HCT116 (cell line): Measurements from ENCODE around the gene SNX22. TPM values are rescaled to one million over a fixed set of nuclear protein-coding genes. Genes with fewer than 3 reads are reported as not detected.

ENCODE experiments used
- ATAC-seq: fragments of 200-7000 bp; cut with Tn5 transposase; 2 replicates; pipeline ENCODE4 v1.9.1; 2020; ENCODE audit warnings: mild to moderate bottlenecking, moderate library complexity
- BruUV-seq: library from RNA; stranded (reverse); fragments of 400-500 nt; replicated peaks from 2 replicates; lab custom pipeline; 2021; lab: Mats Ljungman, UMichigan
- CTCF ChIA-PET: fragments of 300-600 bp; sonication (Branson Sonifier 250); formaldehyde crosslinking; loops from one replicate; lab custom pipeline; 2021; ENCODE audit warnings: antibody characterized with exemption; lab: Charles Lee
- POLR2A ChIA-PET: fragments of 300-600, 350-600 bp; sonication (Branson Sonifier 250); formaldehyde crosslinking; loops from one replicate; lab custom pipeline; 2021; ENCODE audit warnings: antibody characterized with exemption; lab: Charles Lee
- RAD21 ChIA-PET, 2 experiments: fragments of 300-600 bp; sonication (Branson Sonifier 250); formaldehyde crosslinking; loops; one replicate each; lab custom pipeline; 2023; ENCODE audit warnings: low total read pairs in 2 of 2; ENCODE audit not compliant: uncharacterized antibody in 2 of 2, unreplicated experiment in 2 of 2, low non-redundant PET in 1 of 2; lab: Charles Lee
- DNase-seq: peaks from one replicate; pipeline ENCODE4 v3.0.0-alpha.2; 2010; ENCODE audit warnings: low read depth, low spot score
- H2AFZ ChIP-seq: fragments of 200-600 bp; shearing (Covaris generic), sonication (generic); 2 replicates; pipeline ENCODE4 v1.6.1; 2017; ENCODE audit warnings: low read depth, mixed run types, mixed read lengths, antibody characterized with exemption, low read length; ENCODE audit not compliant: poor library complexity, severe bottlenecking
- H3K27ac ChIP-seq: 2 replicates; pipeline ENCODE4 v1.5.1; 2012; ENCODE audit warnings: low read depth, low read length
- H3K27me3 ChIP-seq: fragments of 200-600 bp; sonication (generic); 2 replicates; pipeline ENCODE4 v1.6.1; 2016; ENCODE audit warnings: mixed run types, low read length, mixed read lengths; ENCODE audit not compliant: insufficient read depth
- H3K36me3 ChIP-seq, 2 experiments: fragments of 200-500 bp in 1 of 2; fragments of 200-600 bp in 1 of 2; sonication (Bioruptor generic) in 1 of 2; sonication (generic) in 1 of 2; 2 replicates each; pipeline versions ENCODE4 v1.5.1 to v1.6.1; 2014 to 2016; ENCODE audit warnings: low read length in 2 of 2, inconsistent platforms in 1 of 2, mixed read lengths in 1 of 2, mixed run types in 1 of 2; ENCODE audit not compliant: insufficient read depth in 2 of 2, control insufficient read depth in 1 of 2
- H3K4me1 ChIP-seq, 2 experiments: fragments of 200-600 bp in 1 of 2; sonication (generic) in 1 of 2; 2 replicates each; pipeline versions ENCODE4 v1.5.1 to v1.6.1; 2012 to 2017; ENCODE audit warnings: low read length in 2 of 2, inconsistent platforms in 1 of 2, mild to moderate bottlenecking in 1 of 2, mixed read lengths in 1 of 2, mixed run types in 1 of 2, moderate library complexity in 1 of 2; ENCODE audit not compliant: insufficient read depth in 2 of 2, control insufficient read depth in 1 of 2
- H3K4me2 ChIP-seq: fragments of 200-600 bp; sonication (generic); 2 replicates; pipeline ENCODE4 v1.6.1; 2017; ENCODE audit warnings: mixed run types, low read length, mixed read lengths
- H3K4me3 ChIP-seq, 2 experiments: fragments of 200-600 bp in 1 of 2; sonication (generic) in 1 of 2; replicated peaks in 1 of 2; 2 replicates each; pipeline ENCODE4 v1.5.1; 2011 to 2016; ENCODE audit warnings: low read length in 2 of 2, control low read depth in 1 of 2, low read depth in 1 of 2, mild to moderate bottlenecking in 1 of 2, mixed read lengths in 1 of 2, mixed run types in 1 of 2
- H3K79me2 ChIP-seq: fragments of 200-600 bp; sonication (generic); 2 replicates; pipeline ENCODE4 v1.6.1; 2017; ENCODE audit warnings: mild to moderate bottlenecking, mixed run types, low read length, moderate library complexity, mixed read lengths; ENCODE audit not compliant: insufficient read depth
- H3K9ac ChIP-seq: fragments of 200-600 bp; sonication (generic); 2 replicates; pipeline ENCODE4 v1.6.1; 2016; ENCODE audit warnings: low read length, mixed read lengths
- H3K9me2 ChIP-seq: fragments of 200-600 bp; sonication (generic), shearing (Covaris generic); 2 replicates; pipeline ENCODE4 v1.6.1; 2017; ENCODE audit warnings: mixed run types, mild to moderate bottlenecking, moderate library complexity; ENCODE audit not compliant: insufficient read depth
- H3K9me3 ChIP-seq, 2 experiments: fragments of 200-500 bp in 1 of 2; fragments of 200-600 bp in 1 of 2; sonication (Bioruptor generic) in 1 of 2; sonication (generic) in 1 of 2; 2 replicates each; pipeline ENCODE4 v1.6.1; 2014 to 2017; ENCODE audit warnings: low read length in 2 of 2, mixed read lengths in 2 of 2, inconsistent platforms in 1 of 2, low read depth in 1 of 2, mild to moderate bottlenecking in 1 of 2, mixed run types in 1 of 2, moderate library complexity in 1 of 2; ENCODE audit not compliant: control insufficient read depth in 1 of 2, insufficient read depth in 1 of 2
- H4K20me1 ChIP-seq: fragments of 200-600 bp; sonication (generic), shearing (Covaris generic); 2 replicates; pipeline ENCODE4 v1.6.1; 2017; ENCODE audit warnings: mixed run types, mild to moderate bottlenecking, moderate library complexity; ENCODE audit not compliant: insufficient read depth
- CEBPB ChIP-seq: IDR thresholded peaks from 2 replicates; pipeline ENCODE4 v1.6.1; 2012; ENCODE audit warnings: low read depth
- ELF1 ChIP-seq: IDR thresholded peaks from 2 replicates; pipeline ENCODE4 v1.6.1; 2012; ENCODE audit warnings: low read depth, borderline replicate concordance
- EZH2phosphoT487 ChIP-seq: fragments of 200-600 bp; IDR thresholded peaks from 2 replicates; pipeline ENCODE4 v1.6.1; 2018; ENCODE audit warnings: antibody characterized with exemption, borderline replicate concordance
- ZFX ChIP-seq: fragments of 450-650 bp; IDR thresholded peaks from 2 replicates; pipeline ENCODE4 v1.6.1; 2017
- ZNF274 ChIP-seq: fragments of 200-500 bp; sonication (Bioruptor generic); IDR thresholded peaks from 2 replicates; pipeline ENCODE4 v1.6.1; 2014; ENCODE audit warnings: mild to moderate bottlenecking, low read depth, low read length, inconsistent platforms
- intact Hi-C: fragments of 100-400 bp; cut with micrococcal nuclease; formaldehyde crosslinking; loops from 2 replicates; pipeline ENCODE4 v1.10.0; 2022
- total RNA-seq: library from RNA; stranded (reverse); gene quantifications from one replicate; pipeline ENCODE4 v1.2.1, GENCODE V29; 2021; ENCODE audit not compliant: unreplicated experiment

SNX22 gene
- total RNA-seq, 1 experiment from 2014 or later = 6.3 TPM

- no peak for TF ChIP-seq ELF1
- TF ChIP-seq, all 23 proteins: peak for 0
These were observed 5.3 kb downstream of the SNX22 start (continued) for GRCh38 chr15:64156652-64157331.

GRCh38 chr15:64157599-64158125 lies 6.1 kb downstream of the SNX22 start:
- DNase-seq (no peak), ATAC-seq (no peak)
- H3K79me2 ChIP-seq = peaks cover 45% of the 10 kb centered on the region
- TF ChIP-seq EZH2phosphoT487 = no peak
- no peaks in the 10 kb centered on the region for H3K27me3 ChIP-seq
- H3K4me2 ChIP-seq = no peak overlapping the region
- ChIA-PET POLR2A (no interaction called here), CTCF (no interaction called here), RAD21 (no interaction called here)
- no peaks in the 10 kb centered on the region; the same call in 1 of the 2 replicates for H4K20me1 ChIP-seq
- H3K36me3 ChIP-seq = peaks cover 46 to 49% of the 10 kb centered on the region in 2 experiments
- H3K9me2 ChIP-seq = no peaks in the 10 kb centered on the region
- no peak overlapping the region for H3K4me3 ChIP-seq
- BruUV-seq = no TSS peak
- no peak overlapping the region for H3K9ac ChIP-seq
- intact Hi-C loops = no loop called here
- H3K9me3 ChIP-seq = no peaks in the 10 kb centered on the region
- no peak overlapping the region for H2AFZ ChIP-seq
- no peak overlapping the region for H3K27ac ChIP-seq
- H3K4me1 ChIP-seq = peaks cover 5 to 21% of the 10 kb centered on the region in 2 experiments

- Histone ChIP-seq H3K4me1 (peaks cover 3 to 16% of the 10 kb centered on the region in 2 experiments; a peak in 3 of 4 replicates), H2AFZ (no peak overlapping the region), H4K20me1 (no peaks in the 10 kb centered on the region; the same call in 1 of the 2 replicates), H3K27ac (no peak overlapping the region), H3K27me3 (no peaks in the 10 kb centered on the region), H3K36me3 (peaks cover 46 to 49% of the 10 kb centered on the region in 2 experiments), H3K79me2 (peaks cover 47% of the 10 kb centered on the region), H3K9me3 (no peaks in the 10 kb centered on the region), H3K4me2 (no peak overlapping the region), H3K9ac (no peak overlapping the region), H3K4me3 (no peak overlapping the region), H3K9me2 (no peaks in the 10 kb centered on the region)
- ATAC-seq (no peak), DNase-seq (no peak)
- no TSS peak for BruUV-seq
- ChIA-PET POLR2A (no interaction called here), RAD21 (no interaction called here), CTCF (no interaction called here)
- TF ChIP-seq ZNF274 (no peak), ZFX (no peak), CEBPB (no peak)
- intact Hi-C loops = no loop called here
These were observed 7.0 kb downstream of the SNX22 start for GRCh38 chr15:64158363-64159134.
